Measurements from ENCODE around the gene SRPX2.

Gene SRPX2

GRCh38 chrX:100650841-100651240 is 6.8 kb downstream of the SRPX2 start:
- no peak for DNase-seq

GRCh38 chrX:100652266-100652665 is 8.3 kb downstream of the SRPX2 start:
- no peak for DNase-seq

- DNase-seq = no peak
These were observed 10.3 kb downstream of the SRPX2 start for GRCh38 chrX:100654261-100654660.

- no peak for DNase-seq
These were observed 15.0 kb downstream of the SRPX2 start for GRCh38 chrX:100658941-100659381.

GRCh38 chrX:100659431-100660137 is 15.6 kb downstream of the SRPX2 start:
- DNase-seq = no peak

GRCh38 chrX:100662170-100662569 is 18.2 kb downstream of the SRPX2 start:
- DNase-seq = no peak

- DNase-seq = no peak
These were observed 18.8 kb downstream of the SRPX2 start for GRCh38 chrX:100662796-100663195.

- no peak for DNase-seq
These were observed 19.6 kb downstream of the SRPX2 start for GRCh38 chrX:100663642-100664041.

- DNase-seq = no peak
These were observed 29.0 kb downstream of the SRPX2 start for GRCh38 chrX:100672966-100673365.

GRCh38 chrX:100673397-100673953 is 29.5 kb downstream of the SRPX2 start:
- no peak for DNase-seq

GRCh38 chrX:100674705-100675104 is 30.7 kb downstream of the SRPX2 start:
- DNase-seq = peak; percentile 2

- no peak for DNase-seq
These were observed 33.7 kb downstream of the SRPX2 start for GRCh38 chrX:100677611-100678181.

GRCh38 chrX:100680756-100681155 is 36.8 kb downstream of the SRPX2 start:
- no peak for DNase-seq

GRCh38 chrX:100681599-100681998 is 37.6 kb downstream of the SRPX2 start:
- no peak for DNase-seq

GRCh38 chrX:100682939-100683338 is 38.9 kb downstream of the SRPX2 start:
- DNase-seq = no peak

GRCh38 chrX:100685284-100685996 is 41.4 kb downstream of the SRPX2 start:
- DNase-seq = peak; percentile 67

GRCh38 chrX:100685997-100686305 is 42.0 kb downstream of the SRPX2 start:
- DNase-seq = no peak

GRCh38 chrX:100687128-100687527 is 43.1 kb downstream of the SRPX2 start:
- DNase-seq = no peak

- no peak for DNase-seq
These were observed 43.5 kb downstream of the SRPX2 start for GRCh38 chrX:100687546-100687945.

- no peak for DNase-seq
These were observed 51.3 kb downstream of the SRPX2 start for GRCh38 chrX:100695302-100695701.

GRCh38 chrX:100695991-100696390 is 52.0 kb downstream of the SRPX2 start:
- no peak for DNase-seq

- no peak for DNase-seq
These were observed 52.8 kb downstream of the SRPX2 start for GRCh38 chrX:100696699-100697351.

- no peak for DNase-seq
These were observed 54.6 kb downstream of the SRPX2 start for GRCh38 chrX:100698551-100698950.

Data from CD4-positive, alpha-beta T cell treated with Interleukin-21 for 1 hour (primary cell).